ENCODE data around the gene CGB3.

DNA sequence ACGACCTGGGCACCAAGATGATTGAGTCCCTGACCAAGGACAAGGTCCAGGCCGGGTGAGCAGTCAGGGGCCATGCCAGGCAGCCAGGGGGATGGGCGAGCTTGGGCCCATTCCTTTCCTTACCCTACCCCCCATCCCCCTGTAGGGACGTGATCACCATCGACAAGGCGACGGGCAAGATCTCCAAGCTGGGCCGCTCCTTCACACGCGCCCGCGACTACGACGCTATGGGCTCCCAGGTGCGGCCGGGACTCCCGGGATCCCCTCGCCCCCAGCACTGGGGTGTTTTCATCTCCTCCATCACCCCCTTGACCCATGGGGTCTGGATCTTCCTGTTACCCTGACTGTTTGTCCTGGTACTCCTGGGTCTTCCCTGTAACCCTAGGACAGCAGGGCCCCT lies 14.3 kb downstream of the CGB3 start:
- TF ChIP-seq, protein P1, sequence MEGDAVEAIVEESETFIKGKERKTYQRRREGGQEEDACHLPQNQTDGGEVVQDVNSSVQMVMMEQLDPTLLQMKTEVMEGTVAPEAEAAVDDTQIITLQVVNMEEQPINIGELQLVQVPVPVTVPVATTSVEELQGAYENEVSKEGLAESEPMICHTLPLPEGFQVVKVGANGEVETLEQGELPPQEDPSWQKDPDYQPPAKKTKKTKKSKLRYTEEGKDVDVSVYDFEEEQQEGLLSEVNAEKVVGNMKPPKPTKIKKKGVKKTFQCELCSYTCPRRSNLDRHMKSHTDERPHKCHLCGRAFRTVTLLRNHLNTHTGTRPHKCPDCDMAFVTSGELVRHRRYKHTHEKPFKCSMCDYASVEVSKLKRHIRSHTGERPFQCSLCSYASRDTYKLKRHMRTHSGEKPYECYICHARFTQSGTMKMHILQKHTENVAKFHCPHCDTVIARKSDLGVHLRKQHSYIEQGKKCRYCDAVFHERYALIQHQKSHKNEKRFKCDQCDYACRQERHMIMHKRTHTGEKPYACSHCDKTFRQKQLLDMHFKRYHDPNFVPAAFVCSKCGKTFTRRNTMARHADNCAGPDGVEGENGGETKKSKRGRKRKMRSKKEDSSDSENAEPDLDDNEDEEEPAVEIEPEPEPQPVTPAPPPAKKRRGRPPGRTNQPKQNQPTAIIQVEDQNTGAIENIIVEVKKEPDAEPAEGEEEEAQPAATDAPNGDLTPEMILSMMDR (IDR thresholded peaks at IDR 0.05; ENCODE audit: low read length), result no peak
- TF ChIP-seq EZH2phosphoT487 (IDR thresholded peaks at IDR 0.05; ENCODE audit: low read length), result no peak
